Astrocyte (in vitro differentiated cells and primary cell): Measurements from ENCODE around the gene GYG2. TPM values are rescaled to one million over a fixed set of nuclear protein-coding genes. Genes with fewer than 3 reads are reported as not detected.
A peak's percentile ranks its signal among the peaks of the same experiment; 100 is the strongest.

Experiments used
- DNase-seq: peaks from one replicate; pipeline ENCODE4 v3.0.0-alpha.2; 2010; ENCODE audit warnings: low read depth
- FAIRE-seq: peaks from 2 replicates; lab custom pipeline; 2011; peaks lifted over from hg19 to GRCh38; lab: Jason Lieb, UNC
- H2AFZ ChIP-seq: 2 replicates; pipeline ENCODE4 v1.6.0; 2012; ENCODE audit warnings: low read depth, low read length, inconsistent platforms
- H3K27ac ChIP-seq: 2 replicates; pipeline ENCODE4 v1.5.1; 2011; ENCODE audit warnings: low read depth, low read length, inconsistent platforms
- H3K27me3 ChIP-seq: 2 replicates; pipeline ENCODE4 v1.6.0; 2011; ENCODE audit warnings: low read length, inconsistent platforms; ENCODE audit not compliant: insufficient read depth
- H3K36me3 ChIP-seq: 2 replicates; pipeline ENCODE4 v1.5.1; 2011; ENCODE audit warnings: low read length, inconsistent platforms; ENCODE audit not compliant: insufficient read depth
- H3K4me1 ChIP-seq: 2 replicates; pipeline ENCODE4 v1.5.1; 2011; ENCODE audit warnings: low read length, inconsistent platforms; ENCODE audit not compliant: insufficient read depth
- H3K4me2 ChIP-seq: 2 replicates; pipeline ENCODE4 v1.6.0; 2012; ENCODE audit warnings: low read length, inconsistent platforms
- H3K4me3 ChIP-seq: 2 replicates; pipeline ENCODE4 v1.5.1; 2011; ENCODE audit warnings: low read depth, mild to moderate bottlenecking, low read length, inconsistent platforms; ENCODE audit not compliant: insufficient read depth
- H3K79me2 ChIP-seq: 2 replicates; pipeline ENCODE4 v1.6.0; 2012; ENCODE audit warnings: mild to moderate bottlenecking, low read length, inconsistent platforms; ENCODE audit not compliant: insufficient read depth
- H3K9ac ChIP-seq: 2 replicates; pipeline ENCODE4 v1.6.0; 2012; ENCODE audit warnings: mild to moderate bottlenecking, low read length, inconsistent platforms
- H3K9me3 ChIP-seq: 2 replicates; pipeline ENCODE4 v1.5.1; 2012; ENCODE audit warnings: low read depth, mild to moderate bottlenecking, low read length, inconsistent platforms; ENCODE audit not compliant: insufficient read depth
- H4K20me1 ChIP-seq: 2 replicates; pipeline ENCODE4 v1.6.0; 2012; ENCODE audit warnings: low read length, inconsistent platforms; ENCODE audit not compliant: insufficient read depth
- H3K27ac Mint-ChIP-seq: one replicate; pipeline ENCODE4 v1.8.0; 2021; ENCODE audit warnings: mild to moderate bottlenecking, mixed read lengths; ENCODE audit not compliant: unreplicated experiment
- H3K27me3 Mint-ChIP-seq: one replicate; pipeline ENCODE4 v1.8.0; 2021; ENCODE audit warnings: low read depth, mixed read lengths; ENCODE audit not compliant: unreplicated experiment
- H3K36me3 Mint-ChIP-seq: one replicate; pipeline ENCODE4 v1.8.0; 2021; ENCODE audit warnings: low read depth, mixed read lengths; ENCODE audit not compliant: unreplicated experiment
- H3K4me1 Mint-ChIP-seq: one replicate; pipeline ENCODE4 v1.8.0; 2021; ENCODE audit warnings: low read depth, mixed read lengths; ENCODE audit not compliant: unreplicated experiment
- H3K4me3 Mint-ChIP-seq: one replicate; pipeline ENCODE4 v1.8.0; 2021; ENCODE audit warnings: mild to moderate bottlenecking, moderate library complexity, mixed read lengths; ENCODE audit not compliant: unreplicated experiment
- H3K9me3 Mint-ChIP-seq: one replicate; pipeline ENCODE4 v1.8.0; 2021; ENCODE audit warnings: mild to moderate bottlenecking, mixed read lengths; ENCODE audit not compliant: unreplicated experiment
- EZH2 ChIP-seq: IDR thresholded peaks from 2 replicates; pipeline ENCODE4 v1.6.1; 2012; ENCODE audit warnings: mild to moderate bottlenecking, low read length, inconsistent platforms; ENCODE audit not compliant: insufficient read depth
- total RNA-seq: library from RNA; stranded (reverse); gene quantifications from 2 replicates; pipeline ENCODE4 v1.2.1, GENCODE V29; 2021
- TF ChIP-seq, protein P1 (sequence below): IDR thresholded peaks from 2 replicates; pipeline ENCODE4 v1.5.1; 2011; ENCODE audit warnings: low read depth, mild to moderate bottlenecking, inconsistent platforms, low read length, moderate library complexity; ENCODE audit not compliant: insufficient read depth

GYG2 gene
- total RNA-seq, 1 donor from 2014 or later, result 15.5 TPM

GRCh38 chrX:2926664-2927275 lies 98.0 kb downstream of the GYG2 start:
- H3K79me2 ChIP-seq, result no peaks in the 10 kb centered on the region
- Mint-ChIP-seq H3K4me3 (no peak overlapping the region), H3K27me3 (no peaks in the 10 kb centered on the region), H3K4me1 (no peaks in the 10 kb centered on the region), H3K27ac (no peak overlapping the region), H3K9me3 (peaks cover under 1% of the 10 kb centered on the region), H3K36me3 (no peaks in the 10 kb centered on the region)
- H3K27me3 ChIP-seq, result no peaks in the 10 kb centered on the region
- H3K4me2 ChIP-seq, result no peak overlapping the region
- no peak overlapping the region for H3K27ac ChIP-seq
- H3K9me3 ChIP-seq, result no peaks in the 10 kb centered on the region
- H2AFZ ChIP-seq, result no peak overlapping the region
- no peak overlapping the region for H3K4me3 ChIP-seq
- H3K4me1 ChIP-seq, result no peaks in the 10 kb centered on the region
- H3K36me3 ChIP-seq, result no peaks in the 10 kb centered on the region
- no peak for FAIRE-seq
- TF ChIP-seq, protein P1, sequence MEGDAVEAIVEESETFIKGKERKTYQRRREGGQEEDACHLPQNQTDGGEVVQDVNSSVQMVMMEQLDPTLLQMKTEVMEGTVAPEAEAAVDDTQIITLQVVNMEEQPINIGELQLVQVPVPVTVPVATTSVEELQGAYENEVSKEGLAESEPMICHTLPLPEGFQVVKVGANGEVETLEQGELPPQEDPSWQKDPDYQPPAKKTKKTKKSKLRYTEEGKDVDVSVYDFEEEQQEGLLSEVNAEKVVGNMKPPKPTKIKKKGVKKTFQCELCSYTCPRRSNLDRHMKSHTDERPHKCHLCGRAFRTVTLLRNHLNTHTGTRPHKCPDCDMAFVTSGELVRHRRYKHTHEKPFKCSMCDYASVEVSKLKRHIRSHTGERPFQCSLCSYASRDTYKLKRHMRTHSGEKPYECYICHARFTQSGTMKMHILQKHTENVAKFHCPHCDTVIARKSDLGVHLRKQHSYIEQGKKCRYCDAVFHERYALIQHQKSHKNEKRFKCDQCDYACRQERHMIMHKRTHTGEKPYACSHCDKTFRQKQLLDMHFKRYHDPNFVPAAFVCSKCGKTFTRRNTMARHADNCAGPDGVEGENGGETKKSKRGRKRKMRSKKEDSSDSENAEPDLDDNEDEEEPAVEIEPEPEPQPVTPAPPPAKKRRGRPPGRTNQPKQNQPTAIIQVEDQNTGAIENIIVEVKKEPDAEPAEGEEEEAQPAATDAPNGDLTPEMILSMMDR, result no peak
- TF ChIP-seq EZH2, result no peak
- no peak for DNase-seq
- H4K20me1 ChIP-seq, result no peaks in the 10 kb centered on the region
- H3K9ac ChIP-seq, result no peak overlapping the region

- Histone ChIP-seq H3K79me2 (no peaks in the 10 kb centered on the region), H3K36me3 (no peaks in the 10 kb centered on the region), H3K4me3 (peak overlapping the region; percentile 39), H4K20me1 (no peaks in the 10 kb centered on the region), H2AFZ (peak overlapping the region; percentile 60), H3K9ac (peak overlapping the region; percentile 66), H3K4me2 (peak overlapping the region; percentile 85), H3K27ac (peak overlapping the region; percentile 56), H3K9me3 (no peaks in the 10 kb centered on the region), H3K4me1 (no peaks in the 10 kb centered on the region), H3K27me3 (no peaks in the 10 kb centered on the region)
- DNase-seq (peak; percentile 71), FAIRE-seq (no peak)
- no peaks in the 10 kb centered on the region for H3K27me3 Mint-ChIP-seq
- peak overlapping the region; percentile 75 for H3K4me3 Mint-ChIP-seq
- H3K36me3 Mint-ChIP-seq, result peaks cover 1% of the 10 kb centered on the region
- no peak for TF ChIP-seq EZH2
- no peaks in the 10 kb centered on the region for H3K4me1 Mint-ChIP-seq
- H3K27ac Mint-ChIP-seq, result peak overlapping the region; percentile 81
- peaks cover 2% of the 10 kb centered on the region for H3K9me3 Mint-ChIP-seq
Measured at GRCh38 chrX:2928191-2928582, 99.5 kb downstream of the GYG2 start.

DNA sequence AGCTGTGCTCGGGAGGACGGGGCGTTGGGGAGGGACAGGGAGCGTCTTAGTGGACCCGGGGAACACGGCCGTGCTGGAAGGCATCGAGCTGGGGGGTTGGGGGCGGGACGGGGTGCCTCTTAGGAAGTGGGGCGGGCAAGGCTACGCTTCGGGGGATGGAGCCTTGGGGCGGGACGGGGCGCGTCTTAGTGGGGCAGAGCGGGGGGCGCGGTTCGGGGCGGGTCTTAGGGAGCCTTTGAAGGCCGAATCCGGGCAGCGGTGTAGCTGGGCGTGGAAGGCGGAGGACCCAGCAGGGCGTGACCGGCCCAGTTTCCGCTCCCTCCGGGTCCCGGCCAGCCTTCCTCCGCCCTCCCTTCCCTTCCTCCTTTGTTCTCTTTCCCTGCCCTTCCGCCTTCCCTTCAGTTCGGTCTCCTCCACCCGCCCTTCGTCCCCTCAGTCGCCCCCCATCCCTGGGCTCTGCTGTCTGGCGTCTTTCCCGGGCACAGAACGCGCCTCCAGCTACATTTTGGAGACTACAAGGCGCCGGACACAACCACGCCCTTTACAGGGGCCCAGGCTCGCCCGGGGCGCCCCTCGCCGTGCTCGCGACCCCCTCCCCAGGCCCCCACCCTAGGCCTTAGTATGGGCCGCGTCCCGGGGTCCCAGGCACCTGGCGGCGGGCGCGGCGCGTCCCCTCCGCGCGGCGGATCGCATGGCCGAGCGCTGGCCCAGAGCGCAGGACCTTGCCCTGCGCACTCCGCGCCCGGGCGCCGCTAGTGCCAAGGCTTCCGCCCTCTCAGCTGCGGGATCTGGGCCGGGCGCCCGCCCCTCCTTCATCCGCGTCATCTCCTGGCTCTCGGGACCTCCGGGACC lies 100.1 kb downstream of the GYG2 start, which contains the start of gene ARSD:
ARSD (minus strand) TSS at position 757 of the 852 bp plus-strand sequence; CDS start at position 693, 64 bp downstream.
- Histone ChIP-seq H3K79me2 (no peaks in the 10 kb centered on the region), H3K9me3 (no peaks in the 10 kb centered on the region), H2AFZ (peak within 1 kb of the TSS; percentile 52), H3K4me1 (no peaks in the 10 kb centered on the region), H3K4me3 (peak within 1 kb of the TSS; percentile 61), H3K27me3 (no peaks in the 10 kb centered on the region), H4K20me1 (no peaks in the 10 kb centered on the region), H3K4me2 (peak within 1 kb of the TSS; percentile 85), H3K36me3 (no peaks in the 10 kb centered on the region), H3K9ac (peak within 1 kb of the TSS; percentile 93), H3K27ac (peak within 1 kb of the TSS; percentile 83)
- TF ChIP-seq, protein P1, result no peak
- TF ChIP-seq EZH2, result no peak
- DNase-seq (peak; percentile 92), FAIRE-seq (peak; percentile 29)
- Mint-ChIP-seq H3K4me3 (peak within 1 kb of the TSS; percentile 86), H3K36me3 (peaks cover 1% of the 10 kb centered on the region), H3K27ac (peak within 1 kb of the TSS; percentile 75), H3K9me3 (peaks cover 2% of the 10 kb centered on the region), H3K27me3 (no peaks in the 10 kb centered on the region), H3K4me1 (no peaks in the 10 kb centered on the region)
